NK-92 treated with Interleukin-12 subunit alpha and Interleukin-12 subunit beta, amount 100 ng/mL, for 24 hours (cell line): ENCODE measurements around the gene PBX3.
"Not testable (repeated sequence)": the region's sequence is repeated elsewhere in the genome, so short reads cannot be mapped to it uniquely, and the experiment has no call there.

Source experiments
- DNase-seq: peaks from one replicate; lab custom pipeline; 2025; lab: John Stamatoyannopoulos, UW

The PBX3 gene

DNA sequence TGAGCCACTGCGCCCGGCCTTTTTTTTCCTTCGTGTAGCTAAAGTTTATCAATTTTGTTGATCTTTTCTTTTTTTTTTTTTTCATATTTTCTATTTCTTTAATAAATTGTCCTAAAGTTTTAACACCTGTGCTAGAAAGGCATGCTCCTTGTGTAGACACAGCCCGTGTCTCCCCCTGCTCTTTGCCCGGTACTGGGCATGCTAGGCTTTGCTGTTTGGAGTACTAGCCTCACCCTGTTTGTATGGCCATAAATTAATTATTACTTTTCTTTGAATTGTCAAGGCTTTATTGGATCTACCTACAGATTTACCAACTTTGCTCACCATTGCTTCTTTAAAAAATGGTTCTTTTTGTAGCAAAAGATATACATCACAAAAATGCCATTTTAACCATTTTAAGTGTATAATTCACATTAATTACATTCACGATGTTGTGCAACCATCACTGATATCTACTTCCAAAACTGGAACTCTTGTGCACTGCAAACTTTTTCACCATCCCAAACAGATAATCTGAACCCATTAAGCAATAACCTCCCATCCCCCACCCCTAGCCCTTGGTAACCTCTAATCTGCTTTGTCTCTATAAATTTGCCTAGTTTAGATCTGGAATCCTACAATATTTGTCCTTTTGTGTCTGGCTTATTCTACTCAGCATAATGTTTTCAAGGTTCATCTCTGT, 31.5 kb downstream of the PBX3 start:
- DNase-seq = not testable (repeated sequence)

- DNase-seq = not testable (repeated sequence)
These were observed 32.0 kb downstream of the PBX3 start for GRCh38 chr9:125779220-125779565.

DNA sequence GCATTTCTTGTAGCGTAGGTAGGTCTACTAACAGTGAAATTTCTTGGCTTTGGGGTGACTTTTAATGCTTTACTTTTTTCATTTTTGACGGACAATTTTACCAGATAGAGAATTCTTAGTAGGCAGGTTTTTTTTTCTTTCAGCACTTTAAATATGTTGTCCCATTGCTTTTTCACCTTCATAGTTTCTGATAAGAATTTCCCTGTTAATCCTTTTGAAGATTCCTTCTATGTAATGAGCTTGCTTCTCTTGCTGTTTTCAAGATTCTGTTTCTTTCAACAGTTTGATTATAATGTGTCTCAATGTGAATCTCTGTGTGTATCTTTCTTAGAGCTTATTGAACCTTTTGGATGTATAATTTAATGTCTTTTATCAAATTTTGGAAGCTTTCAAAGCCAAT, 35.5 kb downstream of the PBX3 start:
- DNase-seq = no peak

GRCh38 chr9:125784286-125785049, 37.3 kb downstream of the PBX3 start:
- no peak for DNase-seq

GRCh38 chr9:125785248-125785751, 38.1 kb downstream of the PBX3 start:
- DNase-seq = no peak

GRCh38 chr9:125787715-125788114, 40.5 kb downstream of the PBX3 start:
- DNase-seq = no peak

- no peak for DNase-seq
These were observed 42.0 kb downstream of the PBX3 start for GRCh38 chr9:125789196-125789595.

DNA sequence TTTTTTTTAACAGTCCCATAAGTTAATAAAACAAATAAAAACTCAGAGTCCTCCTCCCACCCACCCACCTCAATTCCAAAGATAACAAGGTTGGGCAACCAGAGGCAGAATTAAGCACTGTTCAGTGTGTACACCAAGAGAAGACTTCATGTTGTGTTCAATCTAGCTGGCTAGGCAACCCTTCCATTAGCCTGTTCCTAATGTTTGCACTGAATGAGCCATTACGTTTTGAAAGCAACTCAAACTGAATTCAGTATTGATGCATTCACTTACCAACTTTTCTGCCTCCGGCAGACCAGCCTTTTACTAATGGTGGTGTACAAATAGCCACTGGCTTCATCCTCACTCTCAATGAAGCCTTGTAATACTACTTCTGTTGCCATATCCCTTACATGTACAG, 47.5 kb downstream of the PBX3 start:
- no peak for DNase-seq

- no peak for DNase-seq
These were observed 48.9 kb downstream of the PBX3 start for GRCh38 chr9:125795970-125796596.

GRCh38 chr9:125797930-125798329, 50.8 kb downstream of the PBX3 start:
- no peak for DNase-seq

GRCh38 chr9:125803526-125803925, 56.4 kb downstream of the PBX3 start:
- DNase-seq = no peak

- DNase-seq = no peak
These were observed 57.9 kb downstream of the PBX3 start for GRCh38 chr9:125805057-125805456.

DNA sequence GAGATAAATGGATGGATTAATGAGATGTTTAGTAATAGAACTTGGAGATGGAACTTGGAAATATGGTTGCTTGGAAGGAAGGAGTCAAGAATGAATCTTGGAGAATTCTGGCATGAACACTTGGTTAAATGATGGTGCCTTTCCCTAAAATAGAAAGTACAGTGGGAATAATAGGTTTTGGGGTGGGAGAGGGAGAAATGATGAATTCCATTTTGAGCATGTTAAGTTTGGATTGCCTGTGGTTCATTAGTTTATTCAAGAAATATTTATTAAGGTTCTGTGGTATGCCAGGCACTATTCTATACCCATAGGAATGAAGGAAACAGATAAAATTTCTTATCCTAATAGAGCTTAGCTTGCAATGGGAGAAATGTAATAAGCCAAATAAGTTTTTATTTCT, 58.4 kb downstream of the PBX3 start:
- no peak for DNase-seq

GRCh38 chr9:125807079-125807478, 59.9 kb downstream of the PBX3 start:
- no peak for DNase-seq

DNA sequence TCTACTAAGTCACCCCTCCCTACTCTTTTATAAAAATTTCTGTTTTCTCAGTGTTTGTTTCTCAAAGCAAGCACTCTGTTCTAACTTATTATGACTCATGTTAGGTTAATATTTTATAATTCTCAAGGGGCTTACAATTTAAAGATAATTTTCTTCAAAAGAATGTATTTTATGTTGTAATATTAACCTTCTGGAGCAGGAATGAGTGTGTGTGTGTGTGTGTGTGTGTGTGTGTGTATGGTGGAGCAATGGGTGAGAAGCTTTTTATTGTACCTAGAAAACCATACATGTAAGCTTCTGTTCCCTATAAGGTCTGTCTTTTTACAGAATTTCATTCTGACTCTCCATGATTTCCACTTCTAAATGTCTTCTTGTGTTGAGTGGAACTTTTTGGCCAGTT, 63.0 kb downstream of the PBX3 start:
- no peak for DNase-seq

GRCh38 chr9:125811002-125811401, 63.8 kb downstream of the PBX3 start:
- no peak for DNase-seq

GRCh38 chr9:125812403-125812802, 65.2 kb downstream of the PBX3 start:
- no peak for DNase-seq

DNA sequence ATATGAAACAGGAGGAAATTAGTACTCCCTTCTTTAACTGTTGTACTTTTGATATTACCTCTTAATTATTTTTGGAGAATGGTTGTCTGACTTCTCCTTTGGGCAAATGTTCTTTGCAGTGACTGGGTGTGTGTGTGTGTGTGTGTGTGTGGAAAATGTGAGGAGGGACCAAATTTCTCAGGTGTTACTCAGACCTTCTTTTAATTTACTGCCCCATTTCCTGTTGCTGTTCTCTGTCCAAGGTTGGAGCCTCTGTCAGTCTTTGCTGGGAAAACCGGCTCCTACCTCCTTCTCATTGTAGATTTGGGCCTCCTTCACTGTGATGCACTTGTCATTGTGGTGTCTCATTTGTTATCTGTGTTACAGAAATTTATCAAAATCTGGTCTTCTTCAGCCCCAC, 68.4 kb downstream of the PBX3 start:
- no peak for DNase-seq

DNA sequence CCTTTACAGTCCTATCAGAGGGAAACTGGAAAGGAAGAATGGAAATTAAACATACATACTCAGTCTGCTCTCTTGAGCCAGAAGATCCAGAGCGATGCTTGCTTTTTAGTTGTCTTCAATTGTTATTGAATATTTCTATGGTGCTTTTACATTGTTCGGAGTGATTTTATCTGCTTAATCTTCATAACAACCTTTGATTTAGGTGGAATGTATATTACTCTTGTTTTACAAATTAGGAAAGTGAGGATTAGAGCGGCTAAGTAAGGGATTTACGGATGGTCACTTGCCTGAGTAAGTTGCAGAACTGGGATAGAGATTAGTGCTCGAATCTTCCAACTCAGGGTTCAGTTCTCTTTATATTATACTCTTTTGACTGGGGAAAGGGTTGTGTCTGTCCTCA, 69.1 kb downstream of the PBX3 start:
- no peak for DNase-seq

DNA sequence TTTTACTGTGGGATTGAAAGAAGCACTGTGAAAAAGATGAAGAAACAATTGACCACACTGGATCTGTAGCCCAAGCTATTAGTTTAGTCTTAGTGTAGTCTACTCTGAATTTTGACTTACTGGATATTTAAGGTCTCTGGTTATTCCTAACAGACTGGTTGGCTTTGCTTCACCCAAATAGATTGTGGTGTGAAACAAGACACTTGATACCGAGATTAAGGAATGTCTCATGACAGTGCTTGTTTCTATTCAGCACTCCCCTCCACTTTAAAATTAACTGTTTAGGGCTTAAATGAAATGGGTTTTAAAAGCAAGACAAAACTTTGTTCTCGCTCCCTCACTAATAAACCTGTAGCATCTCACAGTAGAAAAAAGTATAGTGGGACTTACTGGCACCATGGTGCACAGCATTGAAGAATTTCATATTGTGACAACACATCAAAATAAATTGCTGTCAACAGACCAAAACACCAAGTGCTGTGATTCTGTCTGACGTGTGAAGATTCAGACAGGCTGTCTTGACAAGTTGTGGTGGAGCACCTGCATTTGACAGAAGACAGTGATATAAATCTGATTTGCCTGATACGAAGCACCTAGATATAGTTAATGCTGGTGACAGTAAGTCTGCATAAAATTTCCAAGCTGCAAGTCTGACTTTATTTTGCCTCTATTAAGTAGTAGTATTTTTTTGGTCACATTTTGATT, 73.1 kb downstream of the PBX3 start:
- no peak for DNase-seq

- no peak for DNase-seq
These were observed 73.9 kb downstream of the PBX3 start for GRCh38 chr9:125821078-125821477.

DNA sequence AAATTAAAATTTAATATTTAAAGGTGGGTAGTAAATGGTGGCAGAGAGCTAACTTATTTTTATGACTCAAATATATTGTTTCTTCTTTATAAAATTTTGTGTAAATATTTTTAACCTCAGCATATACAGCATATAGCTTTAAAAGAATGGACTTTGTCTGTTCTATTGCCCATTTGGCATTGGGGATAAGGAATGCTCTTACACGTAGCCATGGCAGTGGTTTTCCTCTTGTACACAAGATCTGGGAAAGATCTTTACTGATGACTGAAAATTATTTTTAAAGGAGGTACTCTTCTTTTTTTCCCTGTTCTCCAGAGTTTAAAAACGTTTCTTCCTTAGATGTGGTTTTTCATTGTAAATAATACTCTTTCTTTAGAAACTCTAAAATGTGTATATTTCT, 75.0 kb downstream of the PBX3 start:
- DNase-seq = no peak

- no peak for DNase-seq
These were observed 75.7 kb downstream of the PBX3 start for GRCh38 chr9:125822902-125823301.
